Hematopoietic multipotent progenitor cell treated with erythropoietin and hydrocortisone succinate and interleukin-3 and kit ligand, for 8 days (in vitro differentiated cells): Measurements from ENCODE around the gene TNIK.

Experiments
- DNase-seq: peaks from one replicate; pipeline ENCODE4 v3.0.0-alpha.2; 2015

The TNIK gene

DNA sequence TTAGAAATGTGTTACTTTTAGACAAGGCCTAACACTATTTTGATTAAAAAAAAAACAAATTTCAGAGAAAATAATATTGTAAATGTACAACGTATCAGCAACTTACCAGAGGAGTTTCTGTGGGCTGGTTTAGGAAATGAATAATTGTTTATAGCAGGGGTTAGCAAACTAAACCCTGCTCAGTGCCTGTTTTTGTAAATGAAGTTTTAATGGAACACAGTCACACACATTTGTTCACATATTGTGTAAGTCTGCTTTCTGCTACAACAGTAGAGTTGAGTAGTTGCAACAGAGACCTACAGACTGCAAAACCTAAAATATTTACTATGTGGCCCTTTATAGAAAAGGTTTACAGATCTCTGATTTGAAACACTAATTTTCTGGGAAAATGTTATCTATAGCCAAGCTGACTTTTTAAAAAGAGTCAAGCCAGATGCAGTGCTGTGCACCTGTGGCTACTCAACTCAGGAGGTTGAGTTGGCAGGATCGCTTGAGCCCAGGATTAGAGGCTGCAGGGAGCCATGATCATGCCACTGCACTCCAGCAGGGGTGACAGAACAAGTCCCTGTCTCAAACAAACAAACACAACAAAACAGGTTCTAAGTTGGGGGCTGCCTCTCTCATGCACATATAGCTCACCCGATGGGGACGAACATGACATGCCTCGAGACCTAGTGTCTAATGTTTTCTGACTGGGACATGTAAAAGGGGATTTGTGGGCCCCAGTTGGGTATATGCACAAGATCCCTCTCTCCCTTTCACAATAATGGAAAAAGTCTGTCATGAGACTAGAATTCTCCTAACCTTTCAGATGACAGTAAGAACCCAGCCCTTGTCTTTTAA is 182.5 kb downstream of the TNIK start:
- peak; percentile 19 for DNase-seq

- no peak for DNase-seq
Observed at GRCh38 chr3:171276923-171277322, 183.3 kb downstream of the TNIK start.

DNA sequence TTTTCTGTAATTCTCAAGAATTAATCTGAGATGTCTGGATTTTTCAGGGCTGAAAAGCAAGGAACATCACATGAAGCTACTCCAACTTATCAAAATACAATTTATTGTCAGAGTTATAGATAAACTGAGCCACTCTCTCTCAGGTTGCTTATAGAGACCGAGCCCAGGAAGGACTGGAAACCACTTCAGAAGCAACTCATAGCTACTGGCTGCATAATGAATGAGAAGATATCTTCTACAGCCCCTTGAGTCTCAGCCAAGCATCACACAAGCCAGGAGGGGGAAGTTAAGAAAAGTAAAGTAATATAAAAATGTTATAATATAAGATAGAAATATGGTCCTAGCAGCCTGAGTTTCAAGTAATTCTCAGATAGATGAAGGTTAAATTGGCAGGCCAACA is 186.0 kb downstream of the TNIK start:
- no peak for DNase-seq

DNA sequence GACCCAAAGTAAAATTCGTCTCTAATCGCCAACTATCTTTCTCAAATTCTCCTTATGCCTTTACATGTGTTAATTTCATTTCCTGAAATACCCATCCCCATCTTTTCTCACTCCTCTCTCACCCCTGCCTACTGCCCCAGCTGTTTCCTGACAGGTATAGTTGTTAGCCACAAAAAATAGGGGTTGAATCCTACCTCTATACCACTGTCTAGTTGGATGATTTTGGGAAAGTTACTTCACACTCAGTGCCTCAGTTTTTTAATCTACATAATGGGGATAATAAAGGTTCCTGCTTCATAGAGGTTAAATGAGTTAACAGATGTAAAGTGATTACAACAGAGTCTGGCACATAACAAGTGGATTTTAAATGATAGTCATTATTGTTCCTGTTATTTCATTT is 189.7 kb downstream of the TNIK start:
- no peak for DNase-seq

GRCh38 chr3:171269542-171269941 is 190.7 kb downstream of the TNIK start:
- no peak for DNase-seq

DNA sequence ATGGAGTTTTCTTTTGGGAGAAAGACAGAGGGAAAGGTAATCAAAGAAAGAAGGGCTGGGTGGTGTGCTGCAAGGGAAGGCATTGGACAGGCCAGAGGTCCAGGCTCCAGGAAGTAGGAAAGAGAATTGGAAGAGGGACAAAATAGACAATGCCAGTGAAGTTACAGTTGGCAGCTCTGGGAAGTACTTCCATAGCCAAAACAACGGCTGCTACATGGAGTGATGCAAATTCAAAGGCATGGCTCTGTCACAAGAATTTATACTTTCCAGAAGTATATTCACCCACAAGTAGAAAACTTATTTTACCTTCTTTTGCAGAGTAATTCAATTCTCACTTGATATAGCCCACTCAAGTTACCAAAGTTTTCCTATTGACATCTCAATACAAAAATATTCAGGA is 191.5 kb downstream of the TNIK start:
- DNase-seq = no peak

DNA sequence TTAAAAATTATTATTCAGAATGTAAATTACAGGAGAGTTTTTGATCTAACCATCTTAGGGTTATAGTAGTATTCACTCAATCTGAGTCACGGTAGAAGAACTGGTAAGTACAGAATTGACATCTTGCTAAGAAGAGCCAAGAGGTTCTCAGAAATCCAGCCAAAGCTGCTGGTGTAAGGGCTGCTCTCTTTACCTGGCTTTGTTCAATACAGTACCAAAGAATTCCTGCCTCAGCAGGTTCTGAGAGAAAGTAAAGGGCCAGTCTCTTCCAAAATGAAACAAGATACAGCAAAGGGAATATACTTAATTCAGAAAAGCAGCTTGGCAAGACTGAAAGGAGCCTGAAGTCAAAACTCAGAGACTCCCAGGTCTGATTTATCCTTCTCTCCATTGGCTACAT is 193.1 kb downstream of the TNIK start:
- DNase-seq = no peak

GRCh38 chr3:171266740-171267073 is 193.5 kb downstream of the TNIK start:
- no peak for DNase-seq

GRCh38 chr3:171266034-171266739 is 194.0 kb downstream of the TNIK start:
- no peak for DNase-seq

GRCh38 chr3:171264758-171265157 is 195.4 kb downstream of the TNIK start:
- DNase-seq = no peak

DNA sequence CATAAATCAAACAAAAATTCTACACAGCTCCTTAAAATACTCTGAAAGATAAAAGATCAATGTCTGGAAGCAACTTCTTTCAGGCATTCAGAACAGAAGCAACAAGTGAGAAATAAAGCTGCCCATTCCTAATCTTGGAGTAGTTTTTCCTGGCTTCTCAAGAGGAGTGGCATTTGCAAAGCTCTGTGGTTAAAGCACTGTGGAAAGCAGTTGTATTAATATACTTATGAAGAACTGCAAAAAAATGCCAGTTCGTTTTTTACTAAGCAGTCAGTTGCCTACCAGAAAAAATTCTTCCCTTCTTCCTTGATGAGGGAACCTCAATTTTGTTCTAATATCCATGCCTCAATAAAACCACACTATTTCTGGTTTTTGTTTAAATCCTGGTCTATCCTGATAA is 197.8 kb downstream of the TNIK start:
- no peak for DNase-seq

DNA sequence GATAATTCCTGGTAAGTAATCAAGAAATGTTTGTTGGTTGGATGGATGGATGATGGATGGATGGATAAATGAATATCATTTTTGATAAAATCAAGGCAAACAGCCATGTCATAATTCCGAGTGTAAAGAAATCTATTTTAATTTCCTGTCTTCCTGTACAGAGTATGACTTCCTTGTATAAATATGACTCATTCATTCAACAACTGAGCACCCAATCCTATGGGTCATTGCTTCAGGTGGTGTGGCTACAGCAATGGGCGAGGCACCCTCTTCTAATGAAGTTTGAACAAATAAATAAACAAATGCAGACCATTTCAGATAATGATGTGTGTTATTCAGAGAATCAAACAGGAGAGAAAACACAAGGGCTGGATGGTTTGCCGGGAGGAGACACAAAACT is 198.7 kb downstream of the TNIK start:
- DNase-seq = no peak

- no peak for DNase-seq
Observed at GRCh38 chr3:171260899-171261298, 199.3 kb downstream of the TNIK start.

- no peak for DNase-seq
Observed at GRCh38 chr3:171260466-171260865, 199.7 kb downstream of the TNIK start.

GRCh38 chr3:171258316-171258715 is 201.9 kb downstream of the TNIK start:
- no peak for DNase-seq

GRCh38 chr3:171257251-171258203 is 202.7 kb downstream of the TNIK start:
- no peak for DNase-seq

- DNase-seq = no peak
Observed at GRCh38 chr3:171256445-171257250, 203.6 kb downstream of the TNIK start.

DNA sequence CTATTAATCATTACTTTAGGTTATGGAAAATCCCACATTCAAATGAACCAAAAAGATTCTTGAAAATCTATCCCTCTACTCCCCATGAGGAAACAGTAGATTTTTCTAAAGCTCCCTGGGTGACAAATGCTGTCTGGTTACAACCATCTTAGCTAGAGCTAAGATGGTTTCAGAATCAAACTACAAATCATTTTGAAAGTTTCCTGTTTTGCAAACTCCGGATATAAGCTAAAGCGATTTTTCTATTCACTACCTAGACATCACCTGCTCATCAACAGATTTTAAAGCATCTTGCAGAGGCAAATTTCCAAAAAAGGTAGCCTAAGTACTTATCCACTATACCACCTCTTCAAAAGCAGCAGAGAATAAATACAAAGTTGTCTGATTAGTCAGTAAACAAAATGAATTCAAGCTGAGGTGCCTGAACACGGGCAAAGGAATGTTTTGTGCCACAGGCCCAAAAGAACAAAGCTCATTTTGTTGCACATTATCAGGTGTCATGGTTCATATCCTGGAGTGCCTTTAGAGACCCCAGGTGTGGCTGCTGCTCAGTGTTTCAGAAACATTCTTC is 204.9 kb downstream of the TNIK start:
- DNase-seq = no peak

- DNase-seq = no peak
Observed at GRCh38 chr3:171254315-171254714, 205.9 kb downstream of the TNIK start.

DNA sequence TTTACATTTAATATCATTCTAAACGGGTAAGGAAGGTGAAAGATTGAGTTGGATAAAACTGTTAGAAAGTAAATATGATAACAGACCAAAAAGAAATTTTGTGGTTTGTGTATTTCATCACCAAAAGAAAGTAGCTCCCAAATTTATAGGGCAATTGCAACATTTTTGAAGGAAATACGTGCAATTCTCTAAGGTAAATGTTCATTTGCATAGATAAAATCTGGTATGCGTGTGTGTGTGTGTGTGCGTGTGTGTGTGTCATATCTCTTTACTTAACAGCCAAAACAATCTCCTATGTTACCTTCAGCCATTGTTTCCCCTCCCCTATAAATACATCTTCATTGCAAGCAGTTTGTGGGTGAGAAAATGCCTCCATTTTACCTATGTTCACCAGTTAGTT is 208.4 kb downstream of the TNIK start:
- DNase-seq = no peak

DNA sequence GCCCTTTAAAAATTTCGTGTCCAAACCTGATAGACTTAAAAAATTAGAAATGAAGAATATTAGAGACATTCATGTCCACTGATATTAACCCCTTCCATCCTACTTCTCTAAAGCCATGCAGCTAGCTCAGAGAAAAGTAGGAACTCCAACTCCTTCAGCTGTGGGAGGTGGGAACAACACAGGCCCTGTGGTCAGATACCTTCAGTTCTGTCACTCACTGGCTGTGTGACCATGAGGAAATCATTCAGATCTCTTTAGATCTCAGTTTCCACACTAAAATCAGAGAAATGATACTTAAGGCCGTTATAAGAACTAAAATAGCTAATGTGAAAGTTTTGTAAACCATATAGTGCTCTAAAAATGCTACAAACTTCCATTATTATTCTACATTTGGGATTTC is 209.8 kb downstream of the TNIK start:
- DNase-seq = no peak

GRCh38 chr3:171249245-171249644 is 211.0 kb downstream of the TNIK start:
- DNase-seq = no peak
